NCI-H526 treated with DMSO at 0.1 percent for 48 hours (cell line): ENCODE data around the gene UBR3.
A peak's percentile ranks its signal among the peaks of the same experiment; 100 is the strongest.
"Not testable (repeated sequence)": the region's sequence is repeated elsewhere in the genome, so short reads cannot be mapped to it uniquely, and the experiment has no call there.

Source experiments
- DNase-seq: peaks from one replicate; lab custom pipeline; 2025; lab: John Stamatoyannopoulos, UW

UBR3 gene

GRCh38 chr2:169867579-169867978 is 40.3 kb downstream of the UBR3 start:
- DNase-seq: no peak

DNA sequence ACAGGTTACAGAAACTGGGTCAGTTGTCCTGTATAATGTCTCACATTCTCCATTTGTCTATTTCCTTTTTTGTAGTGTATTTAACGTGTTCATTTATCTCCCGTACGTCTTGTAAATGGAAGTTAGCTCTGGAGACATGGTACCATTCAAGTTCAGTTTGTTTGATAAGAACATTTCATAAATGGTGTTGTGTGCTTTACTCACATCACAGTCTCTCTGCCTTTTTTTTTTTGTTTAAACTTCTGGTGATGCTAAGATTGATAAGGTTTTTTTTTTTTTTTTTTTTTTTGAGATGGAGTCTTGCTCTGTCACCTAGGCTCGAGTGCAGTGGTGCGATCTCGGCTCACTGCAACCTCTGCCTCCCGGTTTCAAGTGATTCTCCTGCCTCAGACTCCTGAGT is 41.7 kb downstream of the UBR3 start:
- no peak for DNase-seq

DNA sequence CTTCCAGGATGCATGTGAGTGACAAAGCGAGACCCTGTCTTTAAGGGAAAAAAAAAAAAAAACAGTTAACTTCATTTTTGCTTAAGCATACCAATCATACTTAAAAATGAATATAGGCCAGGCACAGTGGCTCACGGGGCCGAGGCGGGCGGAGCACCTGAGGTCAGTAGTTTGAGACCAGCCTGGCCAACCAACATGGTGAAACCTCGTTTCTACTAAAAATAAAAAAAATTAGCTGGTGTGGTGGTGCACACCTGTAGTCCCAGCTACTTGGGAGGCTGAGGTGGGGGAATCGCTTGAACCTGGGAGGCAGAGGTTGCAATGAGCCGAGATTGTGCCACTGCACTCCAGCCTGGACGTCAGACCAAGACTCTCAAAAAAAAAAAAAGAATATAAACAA is 44.1 kb downstream of the UBR3 start:
- DNase-seq: not testable (repeated sequence)

DNA sequence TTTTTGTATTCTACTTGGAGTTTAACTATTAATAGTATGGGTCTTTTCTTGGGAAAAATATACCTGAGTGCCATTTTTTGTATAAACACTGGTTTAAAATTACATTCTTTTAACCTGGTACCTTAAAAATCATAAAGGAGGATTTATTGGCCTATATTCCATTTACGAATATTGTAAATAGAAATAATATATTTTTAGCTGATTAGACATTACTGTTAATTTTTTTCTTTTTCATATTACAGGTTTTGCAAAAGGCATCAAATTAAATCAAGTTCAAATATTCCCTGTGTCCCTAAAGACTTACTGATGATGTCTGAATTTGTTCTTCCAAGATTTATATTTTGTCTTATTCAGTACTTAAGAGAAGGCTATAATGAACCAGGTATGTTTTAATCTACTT is 44.7 kb downstream of the UBR3 start:
- DNase-seq: no peak

DNA sequence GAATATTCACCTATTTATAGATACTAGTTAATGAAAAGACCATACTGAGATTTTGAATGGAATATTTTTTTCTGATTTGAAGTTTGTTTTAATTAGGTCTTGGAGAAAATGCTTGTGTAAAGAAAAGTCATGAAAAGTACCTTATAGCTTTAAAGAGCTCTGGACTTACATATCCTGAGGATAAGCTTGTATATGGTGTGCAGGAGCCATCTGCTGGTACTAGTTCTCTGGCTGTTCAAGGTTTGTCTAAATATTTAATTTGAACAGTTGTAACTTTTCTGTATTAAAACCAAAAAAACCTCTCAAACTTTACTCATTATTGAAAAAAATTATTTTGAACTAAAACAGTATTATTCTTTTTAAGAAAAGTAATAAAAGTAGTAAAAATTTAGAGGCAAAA is 50.1 kb downstream of the UBR3 start:
- DNase-seq: no peak

- no peak for DNase-seq
These were observed 59.9 kb downstream of the UBR3 start for GRCh38 chr2:169887120-169887519.

DNA sequence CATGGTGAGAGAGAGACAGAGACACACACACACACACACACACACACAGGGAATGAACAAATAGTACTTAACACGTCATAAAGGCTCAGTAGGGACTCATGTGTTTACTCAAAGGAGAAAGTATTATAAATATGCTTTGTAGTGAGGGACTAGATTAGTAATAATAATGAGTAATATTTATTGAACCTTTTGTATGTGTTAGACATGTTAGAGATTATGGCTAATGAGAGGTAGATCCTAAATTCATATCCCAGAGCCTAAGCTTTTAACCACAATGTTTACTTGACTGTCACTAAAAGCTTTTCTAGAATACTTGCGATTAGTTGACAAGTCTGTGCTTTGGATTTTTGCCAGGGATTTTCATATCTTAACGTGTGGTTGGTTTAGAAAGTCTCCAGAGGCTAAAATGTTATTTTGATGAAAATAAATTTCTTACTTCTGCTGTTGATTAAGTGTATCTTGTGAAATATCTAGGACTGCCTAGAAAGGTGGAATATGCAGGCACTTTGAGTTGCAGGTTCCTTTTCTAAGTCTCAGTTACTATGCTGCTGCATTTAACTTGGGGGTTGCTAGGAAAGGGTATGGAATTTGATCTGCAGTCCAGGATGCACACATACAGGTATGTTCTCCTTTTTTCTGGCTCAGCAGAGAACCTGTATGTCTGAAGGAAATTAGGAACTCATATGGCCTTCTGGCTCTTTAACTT is 64.5 kb downstream of the UBR3 start:
- DNase-seq: no peak

- no peak for DNase-seq
These were observed 65.7 kb downstream of the UBR3 start for GRCh38 chr2:169892951-169893350.

DNA sequence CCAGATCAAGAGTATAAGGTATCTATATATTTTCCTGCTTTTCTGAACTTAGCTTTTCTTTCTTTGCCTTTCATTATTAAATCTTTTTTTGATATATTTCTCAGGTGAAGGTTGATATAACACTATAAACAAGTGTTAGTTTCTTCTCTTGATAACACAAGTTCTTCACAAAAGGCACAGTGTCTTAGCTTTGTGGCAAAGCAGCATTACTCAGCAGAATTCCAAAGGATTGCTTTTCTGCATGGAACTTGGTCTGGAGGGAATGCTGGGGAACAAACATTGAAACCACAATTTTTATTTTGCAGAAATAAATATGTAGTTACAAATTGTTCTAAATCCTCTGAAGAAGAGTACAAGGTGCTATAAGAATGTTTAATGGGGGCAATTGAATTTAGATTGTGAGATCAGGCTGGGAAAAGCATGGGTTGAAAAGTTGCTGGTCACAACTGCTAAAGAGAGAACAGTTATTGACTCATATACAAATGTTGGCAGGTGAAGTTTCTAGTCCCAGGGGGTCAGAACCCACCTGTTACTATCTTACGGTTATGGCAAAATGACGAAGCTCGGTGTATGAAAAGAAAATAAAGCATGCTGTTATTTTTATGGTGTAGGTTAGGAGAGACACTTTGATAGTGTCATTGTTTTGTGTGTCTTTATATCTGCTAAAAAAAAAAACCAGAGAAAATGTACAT is 68.2 kb downstream of the UBR3 start:
- DNase-seq: no peak

DNA sequence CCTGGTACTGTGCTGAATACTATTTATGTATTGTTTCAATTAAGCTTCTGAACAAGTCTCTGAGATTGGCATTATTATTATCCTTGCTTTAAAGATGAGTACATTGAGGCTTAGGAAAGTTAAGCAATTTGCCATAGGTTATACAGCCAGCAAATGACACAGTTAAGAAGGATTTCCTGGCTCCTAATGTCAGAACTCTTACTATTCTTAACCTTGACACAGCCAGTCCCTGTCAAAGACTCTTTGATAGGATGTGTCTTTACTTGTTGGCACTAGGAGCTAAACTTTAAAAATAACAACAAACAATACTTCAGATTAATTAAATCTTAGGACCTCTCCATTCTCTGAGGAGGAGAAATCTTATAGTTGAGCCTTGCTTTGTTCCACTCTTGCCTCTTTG is 70.6 kb downstream of the UBR3 start:
- no peak for DNase-seq

- not testable (repeated sequence) for DNase-seq
These were observed 72.8 kb downstream of the UBR3 start for GRCh38 chr2:169900103-169900502.

DNA sequence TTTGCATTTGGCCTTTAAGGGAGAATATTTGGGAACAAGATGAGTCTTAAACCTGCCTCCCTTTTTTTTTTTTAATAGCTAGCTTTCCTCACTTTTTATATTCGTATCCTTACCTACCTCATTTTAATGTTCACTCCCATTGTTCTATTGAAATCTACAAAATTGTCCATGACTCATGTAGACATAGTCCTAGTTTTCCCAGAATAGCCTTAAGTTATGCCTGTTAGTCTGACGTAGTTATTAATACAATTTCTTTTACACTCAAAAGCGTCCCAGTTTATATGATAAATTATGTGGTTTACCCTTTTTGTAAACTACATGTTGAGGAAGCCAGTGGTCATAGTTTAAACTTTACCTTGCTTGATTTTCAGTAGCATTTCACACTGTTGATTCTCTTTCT is 73.4 kb downstream of the UBR3 start:
- no peak for DNase-seq

- DNase-seq: no peak
These were observed 79.5 kb downstream of the UBR3 start for GRCh38 chr2:169906731-169907130.

DNA sequence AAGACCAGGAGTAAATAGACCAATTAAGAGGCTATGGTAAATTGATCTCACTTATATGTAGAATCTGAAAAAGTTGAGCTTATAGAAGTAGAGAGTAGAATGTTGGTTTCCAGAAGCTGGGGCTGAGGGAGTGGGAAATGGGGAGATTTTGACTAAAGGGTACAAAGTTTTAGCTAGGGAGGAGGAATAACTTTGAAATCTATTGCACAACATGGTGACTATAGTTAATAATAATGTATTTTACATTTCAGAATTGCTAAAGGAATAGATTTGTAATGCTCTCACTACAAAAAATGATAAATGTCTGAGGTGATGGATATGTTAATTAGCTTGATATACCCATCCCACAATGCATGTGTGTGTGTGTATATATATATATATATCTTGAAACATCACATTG is 82.1 kb downstream of the UBR3 start:
- no peak for DNase-seq

- no peak for DNase-seq
These were observed 83.0 kb downstream of the UBR3 start for GRCh38 chr2:169910109-169910799.

- DNase-seq: no peak
These were observed 83.9 kb downstream of the UBR3 start for GRCh38 chr2:169911119-169911518.

DNA sequence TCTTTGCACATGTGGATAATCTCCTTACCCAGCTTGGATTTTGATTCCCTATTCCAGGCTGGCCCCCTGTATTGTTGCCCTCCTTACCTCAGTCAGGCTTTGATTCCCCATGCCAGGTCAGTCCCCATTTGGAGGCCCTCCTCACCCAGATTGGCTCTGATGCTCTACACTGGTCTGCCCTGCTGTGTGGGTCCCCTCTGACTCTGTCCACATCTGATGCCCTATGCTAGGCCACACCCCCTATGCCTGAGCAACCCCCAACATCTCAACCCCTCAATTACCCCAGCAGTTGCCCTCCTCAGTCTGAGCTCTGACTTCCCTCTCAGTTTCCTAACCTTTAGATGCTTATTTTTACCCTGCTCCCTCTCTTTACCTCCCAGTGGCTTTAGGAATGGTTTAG is 89.4 kb downstream of the UBR3 start:
- no peak for DNase-seq

- DNase-seq: no peak
These were observed 96.7 kb downstream of the UBR3 start for GRCh38 chr2:169923977-169924376.

- no peak for DNase-seq
These were observed 98.7 kb downstream of the UBR3 start for GRCh38 chr2:169925968-169926367.

- peak; percentile 11 for DNase-seq
These were observed 101.2 kb downstream of the UBR3 start for GRCh38 chr2:169928463-169928864.

DNA sequence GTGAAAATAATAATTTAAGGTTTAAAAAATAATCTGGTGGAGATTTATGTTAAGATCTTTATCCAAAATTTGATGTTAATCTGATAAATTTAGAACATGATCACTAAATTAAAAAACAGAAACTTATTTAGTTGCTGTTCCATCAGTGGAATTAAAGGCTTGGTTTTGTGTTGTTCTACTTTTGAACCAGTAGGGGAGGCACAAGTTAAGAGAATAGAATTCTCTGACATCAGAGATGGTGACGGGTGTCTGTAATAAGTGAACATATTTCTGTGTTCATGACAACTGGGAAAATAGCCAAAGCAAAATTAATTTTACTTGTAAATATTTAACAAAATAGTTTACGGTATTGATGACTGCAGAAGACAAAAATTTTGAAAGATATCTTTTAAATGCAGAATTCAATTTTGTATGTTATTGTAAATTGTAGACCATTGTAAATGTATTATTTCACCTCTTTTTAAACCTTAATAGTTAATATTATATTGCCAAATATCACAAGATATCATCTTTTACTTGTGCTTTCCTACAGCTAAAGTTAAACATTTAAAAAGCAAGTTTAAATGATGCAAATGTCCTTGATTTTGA is 106.0 kb downstream of the UBR3 start:
- DNase-seq: no peak

DNA sequence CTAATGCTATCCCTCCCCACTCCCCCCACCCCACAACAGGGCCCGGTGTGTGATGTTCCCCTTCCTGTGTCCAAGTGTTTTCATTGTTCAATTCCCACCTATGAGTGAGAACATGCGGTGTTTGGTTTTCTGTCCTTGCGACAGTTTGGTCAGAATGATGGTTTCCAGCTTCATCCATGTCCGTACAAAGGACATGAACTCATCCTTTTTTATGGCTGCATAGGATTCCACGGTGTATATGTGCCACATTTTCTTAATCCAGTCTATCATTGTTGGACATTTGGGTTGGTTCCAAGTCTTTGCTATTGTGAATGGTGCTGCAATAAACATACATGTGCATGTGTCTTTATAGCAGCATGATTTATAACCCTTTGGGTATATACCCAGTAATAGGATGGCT is 109.4 kb downstream of the UBR3 start:
- DNase-seq: not testable (repeated sequence)

- no peak for DNase-seq
These were observed 118.3 kb downstream of the UBR3 start for GRCh38 chr2:169945515-169945914.
